Calu3 (cell line): ENCODE data around the gene INAFM1. TPM values are rescaled to one million over a fixed set of nuclear protein-coding genes. Genes with fewer than 3 reads are reported as not detected.

Experiments used
- BruUV-seq: library from RNA; stranded (reverse); fragments of 400-500 nt; replicated peaks from 2 replicates; lab custom pipeline; 2021; lab: Mats Ljungman, UMichigan
- CTCF ChIA-PET: fragments of 300-600 bp; sonication (Branson Sonifier 250); formaldehyde crosslinking; loops from one replicate; lab custom pipeline; 2022; ENCODE audit warnings: antibody characterized with exemption; lab: Charles Lee
- DNase-seq: peaks from one replicate; pipeline ENCODE4 v3.0.0; 2022
- H3K27ac Mint-ChIP-seq: one replicate; pipeline ENCODE4 v1.8.0; 2022; ENCODE audit warnings: mixed read lengths; ENCODE audit not compliant: unreplicated experiment
- H3K27me3 Mint-ChIP-seq: one replicate; pipeline ENCODE4 v1.8.0; 2022; ENCODE audit warnings: mixed read lengths; ENCODE audit not compliant: unreplicated experiment
- H3K36me3 Mint-ChIP-seq: one replicate; pipeline ENCODE4 v1.8.0; 2022; ENCODE audit warnings: mild to moderate bottlenecking, moderate library complexity, mixed read lengths; ENCODE audit not compliant: insufficient read depth, unreplicated experiment
- H3K4me1 Mint-ChIP-seq: one replicate; pipeline ENCODE4 v1.8.0; 2022; ENCODE audit warnings: mild to moderate bottlenecking, low read depth, mixed read lengths; ENCODE audit not compliant: unreplicated experiment
- H3K4me3 Mint-ChIP-seq: one replicate; pipeline ENCODE4 v1.8.0; 2022; ENCODE audit warnings: mild to moderate bottlenecking, low read depth, moderate library complexity, mixed read lengths; ENCODE audit not compliant: unreplicated experiment
- H3K9me3 Mint-ChIP-seq: one replicate; pipeline ENCODE4 v1.8.0; 2022; ENCODE audit warnings: low read depth, mixed read lengths; ENCODE audit not compliant: unreplicated experiment
- intact Hi-C: fragments of 100-400 bp; cut with micrococcal nuclease; formaldehyde crosslinking; loops from one replicate; pipeline ENCODE4 v1.10.0; 2022; ENCODE audit not compliant: unreplicated experiment
- total RNA-seq: library from RNA; stranded (reverse); gene quantifications from 2 replicates; pipeline ENCODE4 v1.2.3, GENCODE V29; 2022
- TF ChIP-seq, protein P1 (sequence below): fragments of 200-600 bp; IDR thresholded peaks from one replicate; pipeline ENCODE4 v1.8.0; 2022; ENCODE audit warnings: antibody characterized with exemption; ENCODE audit not compliant: unreplicated experiment

Gene INAFM1
- total RNA-seq, 1 experiment from 2014 or later = 13.9 TPM

DNA sequence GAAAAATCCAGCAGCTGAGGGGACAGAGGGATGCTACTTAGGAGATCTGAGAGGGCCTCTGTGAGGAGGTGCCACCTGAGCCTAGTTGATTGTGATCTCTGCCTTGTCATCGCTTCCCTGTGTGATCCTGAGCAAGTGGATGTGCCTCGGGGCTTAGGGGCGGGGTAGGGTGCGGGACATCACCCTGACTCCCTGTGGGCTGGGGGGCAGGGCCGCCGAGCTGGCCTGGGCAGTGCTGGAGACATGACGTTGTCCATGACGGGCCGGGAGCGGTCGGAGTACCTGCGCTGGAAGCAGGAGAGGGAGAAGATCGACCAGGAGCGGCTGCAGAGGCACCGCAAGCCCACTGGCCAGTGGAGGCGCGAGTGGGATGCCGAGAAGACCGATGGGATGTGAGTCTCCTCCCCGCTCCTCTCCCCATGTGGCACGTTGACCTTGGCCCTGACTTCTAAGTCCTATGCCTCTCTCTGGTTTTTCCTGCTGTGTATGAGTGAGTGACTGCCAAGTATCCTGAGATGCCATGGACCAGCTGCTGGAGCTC lies 8.2 kb upstream of the INAFM1 start:
- no TSS peak for BruUV-seq
- H3K27ac Mint-ChIP-seq = no peak overlapping the region
- intact Hi-C loops = no loop called here
- TF ChIP-seq, protein P1, sequence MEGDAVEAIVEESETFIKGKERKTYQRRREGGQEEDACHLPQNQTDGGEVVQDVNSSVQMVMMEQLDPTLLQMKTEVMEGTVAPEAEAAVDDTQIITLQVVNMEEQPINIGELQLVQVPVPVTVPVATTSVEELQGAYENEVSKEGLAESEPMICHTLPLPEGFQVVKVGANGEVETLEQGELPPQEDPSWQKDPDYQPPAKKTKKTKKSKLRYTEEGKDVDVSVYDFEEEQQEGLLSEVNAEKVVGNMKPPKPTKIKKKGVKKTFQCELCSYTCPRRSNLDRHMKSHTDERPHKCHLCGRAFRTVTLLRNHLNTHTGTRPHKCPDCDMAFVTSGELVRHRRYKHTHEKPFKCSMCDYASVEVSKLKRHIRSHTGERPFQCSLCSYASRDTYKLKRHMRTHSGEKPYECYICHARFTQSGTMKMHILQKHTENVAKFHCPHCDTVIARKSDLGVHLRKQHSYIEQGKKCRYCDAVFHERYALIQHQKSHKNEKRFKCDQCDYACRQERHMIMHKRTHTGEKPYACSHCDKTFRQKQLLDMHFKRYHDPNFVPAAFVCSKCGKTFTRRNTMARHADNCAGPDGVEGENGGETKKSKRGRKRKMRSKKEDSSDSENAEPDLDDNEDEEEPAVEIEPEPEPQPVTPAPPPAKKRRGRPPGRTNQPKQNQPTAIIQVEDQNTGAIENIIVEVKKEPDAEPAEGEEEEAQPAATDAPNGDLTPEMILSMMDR = no peak
- no peaks in the 10 kb centered on the region for H3K4me1 Mint-ChIP-seq
- no peaks in the 10 kb centered on the region for H3K9me3 Mint-ChIP-seq
- H3K36me3 Mint-ChIP-seq = peaks cover 59% of the 10 kb centered on the region
- CTCF ChIA-PET = interaction anchor here (0.7 kb wide), 1 partner anchor 603 kb away, joined by 3 read pairs; no protein-coding TSS in a partner anchor
- DNase-seq = no peak
- no peaks in the 10 kb centered on the region for H3K27me3 Mint-ChIP-seq
- no peak overlapping the region for H3K4me3 Mint-ChIP-seq

DNA sequence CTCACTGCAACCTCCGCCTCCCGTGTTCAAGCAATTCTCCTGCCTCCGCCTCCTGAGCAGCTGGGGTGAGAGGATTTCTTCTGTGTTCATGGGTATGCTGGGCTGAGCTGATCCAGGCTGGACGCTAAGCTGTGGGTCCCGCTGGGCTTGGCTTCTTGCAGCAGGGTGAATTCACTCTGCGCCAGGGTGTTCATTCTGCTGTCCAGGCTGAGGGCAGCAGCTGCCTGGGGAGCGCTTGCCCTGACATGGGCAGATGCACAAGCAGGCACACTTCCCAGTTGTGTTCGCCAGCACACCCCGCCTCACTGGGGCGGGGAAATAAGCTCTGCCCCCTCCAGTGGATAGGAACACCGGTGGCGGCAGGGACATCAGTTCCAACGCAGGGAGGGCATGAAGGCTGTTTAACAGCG lies 7.3 kb upstream of the INAFM1 start:
- BruUV-seq = no TSS peak
- CTCF ChIA-PET = no interaction called here
- no peaks in the 10 kb centered on the region for H3K9me3 Mint-ChIP-seq
- no peak for DNase-seq
- intact Hi-C loops = no loop called here
- H3K36me3 Mint-ChIP-seq = peaks cover 68% of the 10 kb centered on the region
- H3K27ac Mint-ChIP-seq = no peak overlapping the region
- H3K27me3 Mint-ChIP-seq = no peaks in the 10 kb centered on the region
- H3K4me1 Mint-ChIP-seq = peaks cover 4% of the 10 kb centered on the region
- H3K4me3 Mint-ChIP-seq = no peak overlapping the region
- TF ChIP-seq, protein P1 = no peak

- CTCF ChIA-PET = no interaction called here
- Mint-ChIP-seq H3K4me1 (peaks cover 11% of the 10 kb centered on the region), H3K36me3 (peaks cover 75% of the 10 kb centered on the region), H3K27ac (no peak overlapping the region), H3K4me3 (no peak overlapping the region), H3K27me3 (no peaks in the 10 kb centered on the region), H3K9me3 (no peaks in the 10 kb centered on the region)
- intact Hi-C loops = no loop called here
- no TSS peak for BruUV-seq
- TF ChIP-seq, protein P1 = no peak
- no peak for DNase-seq
Observed at GRCh38 chr19:47268028-47268427, 6.7 kb upstream of the INAFM1 start.

DNA sequence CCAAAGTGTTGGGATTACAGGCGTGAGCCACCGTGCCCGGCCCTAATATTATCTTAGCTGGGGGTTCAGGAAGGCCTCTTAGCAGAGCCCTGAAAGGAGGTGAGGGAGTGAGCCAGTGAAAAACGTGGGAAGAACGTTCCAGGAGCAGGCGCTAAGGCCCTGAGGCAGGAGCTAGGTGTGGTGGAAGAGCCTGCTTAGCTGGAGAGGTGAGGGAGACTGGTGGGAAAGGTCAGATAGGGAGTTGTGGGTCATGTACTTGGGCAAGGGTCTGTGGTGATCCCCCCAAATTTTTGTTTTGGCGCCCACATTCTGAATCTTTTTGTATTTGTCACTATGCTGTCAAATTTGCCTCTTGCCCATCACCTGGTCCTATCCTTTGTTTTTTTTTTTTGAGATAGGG lies 5.1 kb upstream of the INAFM1 start:
- Mint-ChIP-seq H3K4me3 (no peak overlapping the region), H3K36me3 (peaks cover 82% of the 10 kb centered on the region), H3K27ac (no peak overlapping the region), H3K27me3 (no peaks in the 10 kb centered on the region), H3K4me1 (peaks cover 11% of the 10 kb centered on the region), H3K9me3 (no peaks in the 10 kb centered on the region)
- BruUV-seq = no TSS peak
- intact Hi-C loops = no loop called here
- no peak for DNase-seq
- CTCF ChIA-PET = interaction anchor here (0.5 to 0.6 kb wide), 2 partner anchors 50 to 138 kb away, joined by 3 to 4 read pairs; no protein-coding TSS in a partner anchor
- TF ChIP-seq, protein P1 = no peak
